Hindlimb muscle (tissue), 1 donor: ENCODE measurements around the gene PGM5. TPM values are rescaled to one million over a fixed set of nuclear protein-coding genes. Genes with fewer than 3 reads are reported as not detected.

Experiments used
- polyA plus RNA-seq: library from polyadenylated mRNA; unstranded; fragments of 120-200 nt; gene quantifications from one replicate; pipeline ENCODE4 v1.2.1, GENCODE V29; 2013; ENCODE audit not compliant: insufficient read length

The PGM5 gene
- polyA plus RNA-seq, 1 donor, result 61.6 TPM

Other genes starting within 250 kb of the PGM5 start
- gene ZNG1C, start 114.6 kb upstream of the PGM5 start, polyA plus RNA-seq, result 8.2 TPM
- gene FOXD4L3, start 53.7 kb upstream of the PGM5 start, polyA plus RNA-seq, result not detected
- gene TMEM252, start 184.3 kb downstream of the PGM5 start, polyA plus RNA-seq, result 1.8 TPM